ENCODE results near the gene TCF4. TPM values are rescaled to one million over a fixed set of nuclear protein-coding genes. Genes with fewer than 3 reads are reported as not detected.

TCF4 gene
- total RNA-seq, 1 donor from 2014 or later: 77.3 TPM

GRCh38 chr18:55275039-55275901, 312.7 kb downstream of the TCF4 start:
- H3K27ac Mint-ChIP-seq (ENCODE audit: unreplicated experiment): no peak overlapping the region
- H3K4me1 Mint-ChIP-seq (ENCODE audit: unreplicated experiment): peaks cover 20% of the 10 kb centered on the region
- no peak overlapping the region for H3K4me3 Mint-ChIP-seq (ENCODE audit: unreplicated experiment)
- no peaks in the 10 kb centered on the region for H3K27me3 Mint-ChIP-seq (ENCODE audit: unreplicated experiment)
- H3K36me3 Mint-ChIP-seq (ENCODE audit: unreplicated experiment): peaks cover 39% of the 10 kb centered on the region
- no peak for TF ChIP-seq CTCF (IDR thresholded peaks at IDR 0.05)
- H3K9me3 Mint-ChIP-seq (ENCODE audit: unreplicated experiment): no peaks in the 10 kb centered on the region
- no peak for DNase-seq (ENCODE audit: extremely low spot score, unreplicated experiment)

GRCh38 chr18:55272510-55273243, 315.3 kb downstream of the TCF4 start:
- H3K4me3 Mint-ChIP-seq (ENCODE audit: unreplicated experiment): no peak overlapping the region
- peaks cover 19% of the 10 kb centered on the region for H3K4me1 Mint-ChIP-seq (ENCODE audit: unreplicated experiment)
- peaks cover 59% of the 10 kb centered on the region for H3K36me3 Mint-ChIP-seq (ENCODE audit: unreplicated experiment)
- no peaks in the 10 kb centered on the region for H3K27me3 Mint-ChIP-seq (ENCODE audit: unreplicated experiment)
- no peak for DNase-seq (ENCODE audit: extremely low spot score, unreplicated experiment)
- TF ChIP-seq CTCF (IDR thresholded peaks at IDR 0.05): no peak
- no peaks in the 10 kb centered on the region for H3K9me3 Mint-ChIP-seq (ENCODE audit: unreplicated experiment)
- H3K27ac Mint-ChIP-seq (ENCODE audit: unreplicated experiment): no peak overlapping the region

DNA sequence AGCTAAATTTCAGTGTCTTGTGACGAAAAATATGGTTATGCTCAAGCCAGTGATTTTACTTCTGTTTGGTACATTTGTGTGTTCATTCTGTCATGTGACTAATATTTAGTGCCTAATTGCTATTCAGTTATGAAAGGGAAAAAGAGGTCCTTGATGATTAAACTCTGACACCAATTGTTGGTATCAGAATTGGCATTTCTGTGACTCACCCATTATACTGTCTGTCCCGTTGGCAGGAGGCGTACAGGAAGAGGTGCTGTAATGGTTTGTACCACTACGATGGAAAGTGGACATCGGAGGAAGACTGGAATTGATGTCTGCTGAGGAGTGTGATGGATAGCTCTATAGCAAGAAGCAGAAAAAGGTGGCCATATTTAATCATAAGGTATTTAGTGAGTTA, 318.4 kb downstream of the TCF4 start:
- no peak overlapping the region for H3K27ac Mint-ChIP-seq (ENCODE audit: unreplicated experiment)
- no peak overlapping the region for H3K4me3 Mint-ChIP-seq (ENCODE audit: unreplicated experiment)
- peaks cover 25% of the 10 kb centered on the region for H3K4me1 Mint-ChIP-seq (ENCODE audit: unreplicated experiment)
- TF ChIP-seq CTCF (IDR thresholded peaks at IDR 0.05): no peak
- DNase-seq (ENCODE audit: extremely low spot score, unreplicated experiment): no peak
- H3K36me3 Mint-ChIP-seq (ENCODE audit: unreplicated experiment): peaks cover 69% of the 10 kb centered on the region
- H3K9me3 Mint-ChIP-seq (ENCODE audit: unreplicated experiment): no peaks in the 10 kb centered on the region
- no peaks in the 10 kb centered on the region for H3K27me3 Mint-ChIP-seq (ENCODE audit: unreplicated experiment)

- Mint-ChIP-seq H3K9me3 (ENCODE audit: unreplicated experiment) (no peaks in the 10 kb centered on the region), H3K27me3 (ENCODE audit: unreplicated experiment) (no peaks in the 10 kb centered on the region), H3K4me3 (ENCODE audit: unreplicated experiment) (no peak overlapping the region), H3K27ac (ENCODE audit: unreplicated experiment) (no peak overlapping the region), H3K36me3 (ENCODE audit: unreplicated experiment) (peaks cover 64% of the 10 kb centered on the region), H3K4me1 (ENCODE audit: unreplicated experiment) (peaks cover 25% of the 10 kb centered on the region)
- no peak for TF ChIP-seq CTCF (IDR thresholded peaks at IDR 0.05)
- DNase-seq (ENCODE audit: extremely low spot score, unreplicated experiment): no peak
Observed at GRCh38 chr18:55268628-55269275, 319.2 kb downstream of the TCF4 start.

All from osteocyte (in vitro differentiated cells).